Measurements from ENCODE around the gene RUBCN.

- no peak for TF ChIP-seq U2AF2 (IDR thresholded peaks at IDR 0.05; ENCODE audit: low read depth, low read length)
- no peak for TF ChIP-seq ZNF431 (CRISPR knock-in tag; IDR thresholded peaks at IDR 0.05; ENCODE audit: borderline replicate concordance, low read depth)
- no peak for TF ChIP-seq NR1H2 (CRISPR knock-in tag; IDR thresholded peaks at IDR 0.05; ENCODE audit: borderline replicate concordance, low read depth)
- TF ChIP-seq ZBTB4 (CRISPR knock-in tag; IDR thresholded peaks at IDR 0.05; ENCODE audit: borderline replicate concordance) = no peak
These were observed 3.7 kb downstream of the RUBCN start for GRCh38 chr3:197733042-197733441.
